Breast epithelium (tissue), 4 donors: ENCODE measurements around the gene DUOXA2. TPM values are rescaled to one million over a fixed set of nuclear protein-coding genes. Genes with fewer than 3 reads are reported as not detected.

Source experiments
- DNase-seq, 2 donors: peaks; one replicate each; pipeline ENCODE4 v3.0.0-alpha.2; 2019; ENCODE audit warnings: low spot score in 2 of 2
- H3K27ac ChIP-seq, 2 donors: fragments of 200-600 bp; sonication (generic) in 1 of 2; one replicate each; pipeline ENCODE4 v1.5.1; 2016 to 2019; ENCODE audit warnings: mild to moderate bottlenecking in 1 of 2
- H3K27me3 ChIP-seq, 2 donors: fragments of 200-600 bp; sonication (generic) in 1 of 2; one replicate each; pipeline versions ENCODE4 v1.5.1 to v1.6.0; 2017 to 2019; ENCODE audit warnings: control low read depth in 1 of 2, mild to moderate bottlenecking in 1 of 2
- H3K36me3 ChIP-seq: fragments of 200-600 bp; one replicate; pipeline ENCODE4 v1.5.1; 2019
- H3K4me1 ChIP-seq, 2 donors: fragments of 200-600 bp; sonication (generic); one replicate each; pipeline ENCODE4 v1.5.1; 2016 to 2019; ENCODE audit warnings: control low read depth in 1 of 2
- H3K4me3 ChIP-seq, 3 donors: fragments of 200-600 bp; sonication (generic); 1 replicate in 2 of 3; 2 replicates in 1 of 3; pipeline ENCODE4 v1.5.1; 2016 to 2019; ENCODE audit warnings: mild to moderate bottlenecking in 3 of 3, moderate library complexity in 2 of 3
- H3K9me3 ChIP-seq, 2 donors: fragments of 200-600 bp; sonication (generic) in 1 of 2; one replicate each; pipeline ENCODE4 v1.5.1; 2016 to 2019; ENCODE audit warnings: control low read depth in 1 of 2
- CTCF ChIP-seq, 3 donors: fragments of 450-650 bp; IDR thresholded peaks; one replicate each; pipeline ENCODE4 v1.5.1; 2016 to 2017; ENCODE audit warnings: antibody characterized with exemption in 3 of 3, mild to moderate bottlenecking in 3 of 3, moderate library complexity in 3 of 3
- POLR2A ChIP-seq: fragments of 450-650 bp; IDR thresholded peaks from one replicate; pipeline ENCODE4 v1.6.1; 2016; ENCODE audit warnings: antibody characterized with exemption, mild to moderate bottlenecking, moderate library complexity
- POLR2AphosphoS5 ChIP-seq, 3 donors: sonication (generic); formaldehyde crosslinking; IDR thresholded peaks; one replicate each; pipeline ENCODE4 v1.6.1; 2017; ENCODE audit warnings: antibody characterized with exemption in 3 of 3
- intact Hi-C: fragments of 100-400 bp; cut with DNase I; formaldehyde crosslinking; loops from one replicate; pipeline ENCODE4 v1.15.1; 2023; ENCODE audit warnings: low total_unique reads
- total RNA-seq, 3 donors: library from RNA; depleted of rRNA; stranded (reverse); fragments of >200 nt; gene quantifications; one replicate each; pipeline ENCODE4 v1.1.0, GENCODE V29; 2016

DUOXA2 gene
- total RNA-seq, 3 donors from 2014 or later, result 0.33 TPM; not detected in 2

- no peaks in the 10 kb centered on the region for H3K9me3 ChIP-seq
- intact Hi-C loops, result no loop called here
- no peak overlapping the region for H3K4me3 ChIP-seq
- no peak overlapping the region for H3K27ac ChIP-seq
- H3K27me3 ChIP-seq, result no peaks in the 10 kb centered on the region
- peak in 1 of 2 donors; percentile 39 for DNase-seq
- H3K36me3 ChIP-seq, result no peaks in the 10 kb centered on the region
- TF ChIP-seq CTCF (IDR thresholded peaks at IDR 0.05) (no peak), POLR2AphosphoS5 (IDR thresholded peaks at IDR 0.05) (no peak), POLR2A (no peak)
- H3K4me1 ChIP-seq, result no peaks in the 10 kb centered on the region
Measured at GRCh38 chr15:45095661-45096060, 18.5 kb upstream of the DUOXA2 start.

GRCh38 chr15:45097466-45097865 lies 16.7 kb upstream of the DUOXA2 start:
- H3K9me3 ChIP-seq, result no peaks in the 10 kb centered on the region
- TF ChIP-seq POLR2AphosphoS5 (IDR thresholded peaks at IDR 0.05) (no peak), CTCF (IDR thresholded peaks at IDR 0.05) (no peak), POLR2A (no peak)

GRCh38 chr15:45099549-45100165 lies 14.5 kb upstream of the DUOXA2 start:
- Histone ChIP-seq H3K27me3 (peaks cover 0 to 6% of the 10 kb centered on the region in 2 donors), H3K27ac (no peak overlapping the region), H3K4me1 (no peaks in the 10 kb centered on the region), H3K9me3 (no peaks in the 10 kb centered on the region), H3K36me3 (no peaks in the 10 kb centered on the region), H3K4me3 (no peak overlapping the region)
- peak in 1 of 2 donors; percentile 41 for DNase-seq
- TF ChIP-seq POLR2A (no peak), CTCF (IDR thresholded peaks at IDR 0.05) (no peak), POLR2AphosphoS5 (IDR thresholded peaks at IDR 0.05) (no peak)
- intact Hi-C loops, result no loop called here

More at GRCh38 chr15:45097466-45097865, 16.7 kb upstream of the DUOXA2 start:
- DNase-seq, result peak in 1 of 2 donors; percentile 24
- Histone ChIP-seq H3K4me3 (no peak overlapping the region), H3K4me1 (no peaks in the 10 kb centered on the region), H3K27me3 (peaks cover 0 to 6% of the 10 kb centered on the region in 2 donors), H3K27ac (no peak overlapping the region), H3K36me3 (no peaks in the 10 kb centered on the region)
- intact Hi-C loops, result no loop called here

GRCh38 chr15:45100884-45101625 lies 13.1 kb upstream of the DUOXA2 start:
- Histone ChIP-seq H3K4me3 (no peak overlapping the region), H3K4me1 (no peaks in the 10 kb centered on the region), H3K27ac (no peak overlapping the region), H3K36me3 (no peaks in the 10 kb centered on the region), H3K9me3 (no peaks in the 10 kb centered on the region), H3K27me3 (peaks cover 0 to 6% of the 10 kb centered on the region in 2 donors)
- intact Hi-C loops, result no loop called here
- TF ChIP-seq CTCF (IDR thresholded peaks at IDR 0.05), result no peak
- no peak for TF ChIP-seq POLR2A
- TF ChIP-seq POLR2AphosphoS5 (IDR thresholded peaks at IDR 0.05), result no peak
- DNase-seq, result peak in 1 of 2 donors; percentile 7

GRCh38 chr15:45101749-45102148 lies 12.4 kb upstream of the DUOXA2 start:
- no peaks in the 10 kb centered on the region for H3K36me3 ChIP-seq
- TF ChIP-seq POLR2AphosphoS5 (IDR thresholded peaks at IDR 0.05) (no peak), POLR2A (no peak), CTCF (IDR thresholded peaks at IDR 0.05) (no peak)
- no peaks in the 10 kb centered on the region for H3K4me1 ChIP-seq
- no peak overlapping the region for H3K27ac ChIP-seq
- peaks cover 0 to 10% of the 10 kb centered on the region in 2 donors for H3K27me3 ChIP-seq
- intact Hi-C loops, result no loop called here
- DNase-seq, result peak in 1 of 2 donors; percentile 48
- no peaks in the 10 kb centered on the region for H3K9me3 ChIP-seq
- H3K4me3 ChIP-seq, result no peak overlapping the region
